Measurements from ENCODE around the gene ZBTB2. TPM values are rescaled to one million over a fixed set of nuclear protein-coding genes. Genes with fewer than 3 reads are reported as not detected.

The ZBTB2 gene
- total RNA-seq, 2 experiments from 2014 or later = 16.4 to 17.0 TPM

- Histone ChIP-seq H4K20me1 (ENCODE audit: insufficient read depth, low read length) (0 out of 2 replicates have a peak, but pooled peaks cover 5% of the 10 kb centered on the region), H3K9me2 (ENCODE audit: insufficient read depth, low read length) (no peaks in the 10 kb centered on the region), H3K4me3 (ENCODE audit: low read depth, low read length, poor library complexity, severe bottlenecking) (no peak overlapping the region), H3K4me2 (ENCODE audit: low read length) (no peak overlapping the region), H2AFZ (ENCODE audit: low read length) (no peak overlapping the region), H3K9me3 (ENCODE audit: low read length) (no peaks in the 10 kb centered on the region), H3K27ac (ENCODE audit: low read depth, low read length, poor library complexity, severe bottlenecking) (no peak overlapping the region), H3K4me1 (ENCODE audit: insufficient read depth, low read length, poor library complexity, severe bottlenecking) (no peaks in the 10 kb centered on the region), H3K36me3 (ENCODE audit: insufficient read depth, low read length) (peaks cover 74% of the 10 kb centered on the region), H3K79me2 (ENCODE audit: insufficient read depth, low read depth, low read length) (peaks cover 56% of the 10 kb centered on the region)
- intact Hi-C loops (cut with micrococcal nuclease; ENCODE audit: unreplicated experiment) = no loop called here
- DNase-seq (ENCODE audit: low spot score) = no peak
- CTCF ChIA-PET (ENCODE audit: unreplicated experiment) = no interaction called here
- TF ChIP-seq EZH2phosphoT487 (IDR thresholded peaks at IDR 0.05; ENCODE audit: borderline replicate concordance, low read depth, low read length) (no peak), CTCF (conservative IDR thresholded peaks at IDR 0.05; ENCODE audit: low read length) (no peak)
- POLR2A ChIA-PET = interaction anchor here (0.5 to 2.8 kb wide), 5 partner anchors 10 to 1903 kb away, joined by 3 to 15 read pairs (median 3); partner anchors contain the start of gene RMND1
- no TSS peak for BruUV-seq (replicated peaks)
Observed at GRCh38 chr6:151440498-151440897, 49.1 kb upstream of the ZBTB2 start.

GRCh38 chr6:151437401-151437800 lies 46.0 kb upstream of the ZBTB2 start:
- intact Hi-C loops (cut with micrococcal nuclease; ENCODE audit: unreplicated experiment) = no loop called here
- Histone ChIP-seq H3K4me2 (ENCODE audit: low read length) (no peak overlapping the region), H3K4me1 (ENCODE audit: insufficient read depth, low read length, poor library complexity, severe bottlenecking) (peaks cover 6% of the 10 kb centered on the region), H3K27ac (ENCODE audit: low read depth, low read length, poor library complexity, severe bottlenecking) (no peak overlapping the region), H3K36me3 (ENCODE audit: insufficient read depth, low read length) (peaks cover 63% of the 10 kb centered on the region), H3K9me3 (ENCODE audit: low read length) (no peaks in the 10 kb centered on the region), H3K9me2 (ENCODE audit: insufficient read depth, low read length) (no peaks in the 10 kb centered on the region), H3K79me2 (ENCODE audit: insufficient read depth, low read depth, low read length) (peaks cover 43% of the 10 kb centered on the region), H2AFZ (ENCODE audit: low read length) (no peak overlapping the region), H4K20me1 (ENCODE audit: insufficient read depth, low read length) (0 out of 2 replicates have a peak, but pooled peaks cover 5% of the 10 kb centered on the region), H3K4me3 (ENCODE audit: low read depth, low read length, poor library complexity, severe bottlenecking) (no peak overlapping the region)
- BruUV-seq (replicated peaks) = no TSS peak
- ChIA-PET CTCF (ENCODE audit: unreplicated experiment) (no interaction called here), POLR2A (interaction anchor here (0.5 to 2.1 kb wide), 4 partner anchors 12 to 138 kb away, joined by 3 to 7 read pairs (median 5); no protein-coding TSS in a partner anchor)
- no peak for DNase-seq (ENCODE audit: low spot score)
- TF ChIP-seq EZH2phosphoT487 (IDR thresholded peaks at IDR 0.05; ENCODE audit: borderline replicate concordance, low read depth, low read length) (no peak), CTCF (conservative IDR thresholded peaks at IDR 0.05; ENCODE audit: low read length) (no peak)

DNA sequence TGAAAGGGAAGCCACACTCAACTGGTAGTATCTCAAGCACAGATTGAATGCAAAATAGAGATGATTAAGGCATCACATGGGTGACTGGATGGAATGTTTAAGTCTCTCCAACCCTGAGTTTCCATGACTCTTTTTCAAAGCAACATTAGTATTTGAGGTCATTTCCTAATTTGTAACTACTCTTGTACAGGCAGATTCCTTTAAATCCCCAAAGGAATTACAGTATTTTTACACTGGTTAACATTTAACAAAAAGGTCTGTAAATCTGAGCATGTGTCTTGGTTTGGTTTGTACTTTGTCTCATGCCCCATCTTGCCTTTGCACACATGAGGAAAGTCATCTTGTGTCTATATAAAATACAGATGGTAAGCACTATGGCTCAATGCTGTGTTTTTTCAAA lies 45.4 kb upstream of the ZBTB2 start:
- no TSS peak for BruUV-seq (replicated peaks)
- CTCF ChIA-PET (ENCODE audit: unreplicated experiment) = no interaction called here
- Histone ChIP-seq H4K20me1 (ENCODE audit: insufficient read depth, low read length) (0 out of 2 replicates have a peak, but pooled peaks cover 5% of the 10 kb centered on the region), H3K4me1 (ENCODE audit: insufficient read depth, low read length, poor library complexity, severe bottlenecking) (peaks cover 6% of the 10 kb centered on the region), H2AFZ (ENCODE audit: low read length) (no peak overlapping the region), H3K9me3 (ENCODE audit: low read length) (no peaks in the 10 kb centered on the region), H3K36me3 (ENCODE audit: insufficient read depth, low read length) (peaks cover 69% of the 10 kb centered on the region), H3K4me3 (ENCODE audit: low read depth, low read length, poor library complexity, severe bottlenecking) (no peak overlapping the region), H3K9me2 (ENCODE audit: insufficient read depth, low read length) (no peaks in the 10 kb centered on the region), H3K4me2 (ENCODE audit: low read length) (no peak overlapping the region), H3K79me2 (ENCODE audit: insufficient read depth, low read depth, low read length) (peaks cover 41% of the 10 kb centered on the region), H3K27ac (ENCODE audit: low read depth, low read length, poor library complexity, severe bottlenecking) (no peak overlapping the region)
- no peak for DNase-seq (ENCODE audit: low spot score)
- POLR2A ChIA-PET = interaction anchor here (2.1 kb wide), 1 partner anchor 23 kb away, joined by 7 read pairs; no protein-coding TSS in a partner anchor
- no peak for TF ChIP-seq EZH2phosphoT487 (IDR thresholded peaks at IDR 0.05; ENCODE audit: borderline replicate concordance, low read depth, low read length)
- no peak for TF ChIP-seq CTCF (conservative IDR thresholded peaks at IDR 0.05; ENCODE audit: low read length)
- intact Hi-C loops (cut with micrococcal nuclease; ENCODE audit: unreplicated experiment) = no loop called here
